Hepatic stellate cell (primary cell): ENCODE results near the gene TSG101.

Experiments
- DNase-seq: peaks from one replicate; pipeline ENCODE4 v3.0.0; 2011; ENCODE audit warnings: low spot score

TSG101 gene

GRCh38 chr11:18526521-18527296 lies at the start of gene TSG101:
TSG101 (minus strand) TSS chr11:18526942; CDS start chr11:18526816, 126 bp downstream.
- peak; percentile 90 for DNase-seq

GRCh38 chr11:18575361-18575760 lies 48.6 kb upstream of the TSG101 start:
- no peak for DNase-seq

- DNase-seq: no peak
Observed at GRCh38 chr11:18567081-18567480, 40.3 kb upstream of the TSG101 start.

GRCh38 chr11:18566406-18566805 lies 39.7 kb upstream of the TSG101 start:
- no peak for DNase-seq

GRCh38 chr11:18564149-18564548 lies 37.4 kb upstream of the TSG101 start:
- DNase-seq: no peak

GRCh38 chr11:18563090-18563730 lies 36.5 kb upstream of the TSG101 start:
- DNase-seq: no peak

GRCh38 chr11:18548001-18548400 lies 21.3 kb upstream of the TSG101 start:
- no peak for DNase-seq

GRCh38 chr11:18540207-18541009 lies 13.7 kb upstream of the TSG101 start:
- DNase-seq: no peak

GRCh38 chr11:18536209-18536608 lies 9.5 kb upstream of the TSG101 start:
- DNase-seq: no peak

- no peak for DNase-seq
Observed at GRCh38 chr11:18534245-18534644, 7.5 kb upstream of the TSG101 start.

- no peak for DNase-seq
Observed at GRCh38 chr11:18533365-18533764, 6.6 kb upstream of the TSG101 start.

- peak; percentile 42 for DNase-seq
Observed at GRCh38 chr11:18527512-18527911, 770 bp upstream of the TSG101 start.

GRCh38 chr11:18526130-18526520 lies 617 bp downstream of the TSG101 start:
- DNase-seq: peak; percentile 31

GRCh38 chr11:18524248-18524647 lies 2.5 kb downstream of the TSG101 start:
- DNase-seq: no peak

- DNase-seq: no peak
Observed at GRCh38 chr11:18523084-18523483, 3.7 kb downstream of the TSG101 start.

- no peak for DNase-seq
Observed at GRCh38 chr11:18522388-18522787, 4.4 kb downstream of the TSG101 start.

- DNase-seq: no peak
Observed at GRCh38 chr11:18521122-18521521, 5.6 kb downstream of the TSG101 start.

- DNase-seq: no peak
Observed at GRCh38 chr11:18502352-18502751, 24.4 kb downstream of the TSG101 start.

- DNase-seq: no peak
Observed at GRCh38 chr11:18501629-18502028, 25.1 kb downstream of the TSG101 start.

- no peak for DNase-seq
Observed at GRCh38 chr11:18498039-18498438, 28.7 kb downstream of the TSG101 start.

- DNase-seq: no peak
Observed at GRCh38 chr11:18495703-18496102, 31.0 kb downstream of the TSG101 start.

GRCh38 chr11:18495271-18495670 lies 31.5 kb downstream of the TSG101 start:
- DNase-seq: no peak

- no peak for DNase-seq
Observed at GRCh38 chr11:18493310-18493709, 33.4 kb downstream of the TSG101 start.
